Stimulated activated memory B cell treated with anti-CD40 and anti-IgM and Interleukin-4, amounts not matched to agents 10 μg/mL and 1 μg/mL and 100 μg/mL, for 72 hours (primary cell): ENCODE measurements around the gene BDNF.
A peak's percentile ranks its signal among the peaks of the same experiment; 100 is the strongest.

Experiments
- ATAC-seq: fragments of 150-1000 bp; cut with Tn5 transposase; 2 replicates; pipeline ENCODE4 v1.10.0; 2021
- H3K27ac Mint-ChIP-seq: one replicate; pipeline ENCODE4 v1.8.0; 2022; ENCODE audit warnings: mild to moderate bottlenecking, mixed read lengths
- H3K27me3 Mint-ChIP-seq: one replicate; pipeline ENCODE4 v1.8.0; 2022; ENCODE audit warnings: mixed read lengths
- H3K36me3 Mint-ChIP-seq: one replicate; pipeline ENCODE4 v1.8.0; 2022; ENCODE audit warnings: mixed read lengths
- H3K4me1 Mint-ChIP-seq: one replicate; pipeline ENCODE4 v1.8.0; 2022; ENCODE audit warnings: mixed read lengths
- H3K4me3 Mint-ChIP-seq: one replicate; pipeline ENCODE4 v1.8.0; 2022; ENCODE audit warnings: mild to moderate bottlenecking, moderate library complexity, mixed read lengths
- H3K9me3 Mint-ChIP-seq: one replicate; pipeline ENCODE4 v1.8.0; 2022; ENCODE audit warnings: mixed read lengths

Gene BDNF

DNA sequence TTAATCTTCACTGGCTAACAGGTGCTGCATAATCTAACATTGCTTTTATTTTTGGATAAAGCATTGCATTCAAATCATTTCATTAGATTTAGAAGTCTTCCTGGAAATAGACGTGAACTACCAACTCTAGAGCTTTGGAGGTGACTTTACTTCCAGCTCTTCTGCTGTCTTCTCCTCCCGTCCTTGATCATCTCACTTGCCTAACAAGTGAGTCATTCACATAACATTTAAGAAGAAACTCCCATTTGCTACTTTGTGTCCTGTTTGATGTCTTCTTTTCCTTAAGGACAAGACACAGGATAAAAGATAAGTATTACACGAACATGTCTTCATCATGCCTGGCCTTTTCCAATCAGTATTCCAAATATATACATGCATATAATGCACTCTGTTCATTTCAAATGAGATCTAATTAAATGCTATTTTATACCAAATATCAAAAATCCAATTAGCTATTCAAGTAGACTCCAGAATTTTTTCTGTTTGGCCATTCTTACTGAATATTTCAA, 88.3 kb downstream of the BDNF start:
- Mint-ChIP-seq H3K27me3 (no peaks in the 10 kb centered on the region), H3K36me3 (no peaks in the 10 kb centered on the region), H3K4me3 (no peak overlapping the region), H3K9me3 (no peaks in the 10 kb centered on the region), H3K27ac (no peak overlapping the region), H3K4me1 (no peaks in the 10 kb centered on the region)
- ATAC-seq: no peak

DNA sequence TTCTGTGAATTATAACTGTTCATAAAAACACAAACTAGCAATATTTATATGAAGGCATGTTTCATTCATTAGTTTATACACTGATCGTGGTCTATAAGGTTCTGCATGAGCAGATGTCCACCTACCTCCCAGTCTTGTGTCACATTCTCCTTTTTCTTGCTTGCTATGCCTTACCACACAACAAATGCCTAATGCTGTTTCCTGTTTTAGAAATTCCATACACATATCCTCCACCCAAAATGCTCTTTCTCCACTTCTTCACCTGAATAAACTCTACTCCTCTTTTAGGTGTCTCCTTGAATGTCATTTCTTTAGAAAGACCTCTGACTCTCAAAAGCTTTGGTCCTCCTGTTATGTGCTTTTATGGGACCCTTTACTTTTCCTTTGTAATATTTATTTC, 88.9 kb downstream of the BDNF start:
- no peak for ATAC-seq
- Mint-ChIP-seq H3K9me3 (no peaks in the 10 kb centered on the region), H3K27ac (no peak overlapping the region), H3K4me1 (no peaks in the 10 kb centered on the region), H3K27me3 (no peaks in the 10 kb centered on the region), H3K4me3 (no peak overlapping the region), H3K36me3 (no peaks in the 10 kb centered on the region)

DNA sequence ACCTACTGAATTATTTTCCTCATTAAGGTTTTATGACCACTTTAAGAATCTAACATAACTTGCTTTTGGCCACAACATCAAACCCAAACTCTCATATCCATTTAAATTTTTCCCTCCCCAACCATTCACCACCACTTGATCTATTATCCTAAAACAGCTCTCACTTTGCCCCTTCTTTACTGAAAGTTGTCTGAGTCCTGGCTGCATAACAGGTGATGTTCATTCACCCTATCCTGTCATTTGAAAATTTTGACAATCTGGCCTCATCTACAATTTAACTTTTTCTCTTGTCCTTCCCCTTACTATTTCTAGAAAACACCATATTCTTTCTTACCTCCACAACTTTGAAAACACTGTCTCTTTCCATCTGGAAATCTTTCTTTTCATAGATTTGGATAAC, 89.3 kb downstream of the BDNF start:
- Mint-ChIP-seq H3K27ac (no peak overlapping the region), H3K4me1 (no peaks in the 10 kb centered on the region), H3K27me3 (no peaks in the 10 kb centered on the region), H3K4me3 (no peak overlapping the region), H3K36me3 (no peaks in the 10 kb centered on the region), H3K9me3 (no peaks in the 10 kb centered on the region)
- no peak for ATAC-seq

DNA sequence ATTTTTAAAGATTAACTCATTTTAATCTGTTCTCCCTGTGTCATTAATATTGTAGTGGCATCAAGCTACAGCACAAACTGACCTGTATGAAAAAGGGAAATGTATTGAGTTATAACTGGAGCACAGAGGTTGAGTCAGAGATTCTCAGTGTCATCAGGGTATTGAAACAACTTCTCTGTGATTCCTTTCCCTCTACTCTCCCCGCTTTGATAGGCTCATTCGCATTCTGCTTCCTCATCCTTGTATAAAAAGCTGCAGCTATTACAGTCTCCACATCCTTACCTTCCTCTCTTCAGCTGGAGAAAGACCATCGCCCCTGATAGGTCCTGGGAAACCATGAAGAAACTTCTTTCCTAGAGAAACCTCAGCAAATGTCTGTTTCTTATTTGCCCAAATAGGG, 90.0 kb downstream of the BDNF start:
- no peak for ATAC-seq

DNA sequence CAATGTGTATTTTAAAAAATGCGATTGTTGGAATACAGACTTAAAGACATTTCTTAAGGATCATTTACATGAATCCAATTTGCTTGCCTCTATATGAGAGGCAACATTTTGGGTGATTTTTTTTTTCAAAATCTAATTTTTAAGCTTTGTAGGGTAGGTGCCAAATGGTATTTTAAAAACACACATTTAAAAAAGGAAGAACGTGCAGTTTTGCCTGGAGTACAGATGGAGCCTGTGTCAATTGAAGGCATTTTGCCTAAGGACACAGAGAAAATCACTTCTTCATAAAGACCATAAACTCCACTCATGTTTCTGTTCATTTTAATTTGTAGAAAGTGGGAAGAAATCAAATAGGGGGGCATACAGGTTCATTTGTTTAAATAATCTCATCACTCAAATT, 91.3 kb downstream of the BDNF start:
- Mint-ChIP-seq H3K4me3 (no peak overlapping the region), H3K4me1 (no peaks in the 10 kb centered on the region)

More for the DNA sequence above, 90.0 kb downstream of the BDNF start:
- Mint-ChIP-seq H3K4me3 (no peak overlapping the region), H3K9me3 (no peaks in the 10 kb centered on the region), H3K27me3 (no peaks in the 10 kb centered on the region), H3K36me3 (no peaks in the 10 kb centered on the region), H3K4me1 (no peaks in the 10 kb centered on the region), H3K27ac (no peak overlapping the region)

DNA sequence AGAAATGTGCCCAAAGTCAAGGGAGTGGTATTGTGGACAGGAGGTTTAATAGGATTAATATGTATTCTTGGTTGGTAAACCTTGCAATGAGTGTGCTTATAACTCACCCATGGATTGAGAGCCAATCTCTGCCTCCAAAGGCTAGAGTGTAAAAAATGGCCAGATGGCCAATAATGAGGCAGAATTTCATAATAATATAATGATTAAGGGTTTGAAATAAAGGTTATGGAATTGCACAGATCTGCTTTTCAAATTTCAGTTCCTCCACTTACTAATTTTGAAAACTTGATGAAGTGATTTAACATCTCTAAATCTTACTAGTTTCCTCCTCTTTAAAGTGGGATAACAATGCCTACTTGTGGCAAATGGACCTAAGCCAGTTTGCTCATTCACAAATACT, 94.8 kb downstream of the BDNF start:
- H3K36me3 Mint-ChIP-seq: no peaks in the 10 kb centered on the region
- H3K27ac Mint-ChIP-seq: no peak overlapping the region
- no peaks in the 10 kb centered on the region for H3K4me1 Mint-ChIP-seq
- H3K9me3 Mint-ChIP-seq: no peaks in the 10 kb centered on the region
- H3K4me3 Mint-ChIP-seq: no peak overlapping the region
- no peaks in the 10 kb centered on the region for H3K27me3 Mint-ChIP-seq
- peak; percentile 43 for ATAC-seq

More for the DNA sequence above, 91.3 kb downstream of the BDNF start:
- H3K36me3 Mint-ChIP-seq: no peaks in the 10 kb centered on the region
- no peaks in the 10 kb centered on the region for H3K9me3 Mint-ChIP-seq
- no peaks in the 10 kb centered on the region for H3K27me3 Mint-ChIP-seq
- no peak overlapping the region for H3K27ac Mint-ChIP-seq
- ATAC-seq: no peak
